Mesenchymal stem cell (in vitro differentiated cells and primary cell): ENCODE measurements around the gene ELL2.

Source experiments
- DNase-seq: peaks from one replicate; pipeline ENCODE4 v3.0.0-alpha.2; 2013
- H2AFZ ChIP-seq: one replicate; pipeline ENCODE4 v1.6.1; 2013; ENCODE audit warnings: low read depth, mild to moderate bottlenecking, control low read depth, inconsistent platforms, low read length, moderate library complexity
- H2AK5ac ChIP-seq: 2 replicates; pipeline ENCODE4 v1.6.1; 2013; ENCODE audit warnings: low read length, moderate library complexity, mild to moderate bottlenecking, inconsistent platforms; ENCODE audit not compliant: severe bottlenecking
- H2BK120ac ChIP-seq: one replicate; pipeline ENCODE4 v1.6.1; 2013; ENCODE audit warnings: low read depth, mild to moderate bottlenecking, inconsistent platforms, low read length, moderate library complexity
- H2BK12ac ChIP-seq, 2 experiments: one replicate each; pipeline ENCODE4 v1.6.1; 2013; ENCODE audit warnings: inconsistent platforms in 2 of 2, low read length in 2 of 2, mild to moderate bottlenecking in 2 of 2, moderate library complexity in 2 of 2, control low read depth in 1 of 2
- H2BK15ac ChIP-seq: one replicate; pipeline ENCODE4 v1.6.1; 2013; ENCODE audit warnings: mild to moderate bottlenecking, low read depth, inconsistent platforms; ENCODE audit not compliant: poor library complexity, severe bottlenecking
- H2BK5ac ChIP-seq: 2 replicates; pipeline ENCODE4 v1.6.1; 2013; ENCODE audit warnings: low read depth, mild to moderate bottlenecking, low read length, control low read depth, inconsistent platforms; ENCODE audit not compliant: poor library complexity, severe bottlenecking
- H3K14ac ChIP-seq, 2 experiments: one replicate each; pipeline ENCODE4 v1.6.1; 2013; ENCODE audit warnings: inconsistent platforms in 2 of 2, low read length in 2 of 2, control low read depth in 1 of 2, mild to moderate bottlenecking in 1 of 2, moderate library complexity in 1 of 2
- H3K18ac ChIP-seq, 2 experiments: one replicate each; pipeline ENCODE4 v1.6.1; 2013; ENCODE audit warnings: inconsistent platforms in 2 of 2, low read length in 2 of 2, control low read depth in 1 of 2, low read depth in 1 of 2, mild to moderate bottlenecking in 1 of 2
- H3K23ac ChIP-seq, 2 experiments: one replicate each; pipeline ENCODE4 v1.6.1; 2013; ENCODE audit warnings: inconsistent platforms in 2 of 2, low read length in 2 of 2, mild to moderate bottlenecking in 2 of 2, moderate library complexity in 2 of 2, control low read depth in 1 of 2
- H3K27ac ChIP-seq: 2 replicates; pipeline ENCODE4 v1.5.1; 2013; ENCODE audit warnings: mild to moderate bottlenecking, moderate library complexity, low read length, control low read depth, inconsistent platforms; ENCODE audit not compliant: poor library complexity, severe bottlenecking
- H3K27me3 ChIP-seq, 2 experiments: 2 replicates each; pipeline versions ENCODE4 v1.6.1 to v1.7.0; 2013; ENCODE audit warnings: low read length in 2 of 2, mild to moderate bottlenecking in 2 of 2, moderate library complexity in 2 of 2, control low read depth in 1 of 2, inconsistent platforms in 1 of 2; ENCODE audit not compliant: control insufficient read depth in 1 of 2, insufficient read depth in 1 of 2
- H3K36me3 ChIP-seq, 2 experiments: 2 replicates each; pipeline versions ENCODE4 v1.6.1 to v1.7.0; 2013; ENCODE audit warnings: low read length in 2 of 2, control low read depth in 1 of 2, inconsistent platforms in 1 of 2, low read depth in 1 of 2, mild to moderate bottlenecking in 1 of 2; ENCODE audit not compliant: insufficient read depth in 2 of 2, control insufficient read depth in 1 of 2
- H3K4ac ChIP-seq, 2 experiments: one replicate each; pipeline ENCODE4 v1.6.1; 2013; ENCODE audit warnings: inconsistent platforms in 2 of 2, low read length in 2 of 2, mild to moderate bottlenecking in 2 of 2, moderate library complexity in 2 of 2, control low read depth in 1 of 2, low read depth in 1 of 2
- H3K4me1 ChIP-seq: 2 replicates; pipeline ENCODE4 v1.6.1; 2013; ENCODE audit warnings: low read depth, low read length, control low read depth; ENCODE audit not compliant: control insufficient read depth, insufficient read depth
- H3K4me2 ChIP-seq: 2 replicates; pipeline ENCODE4 v1.6.1; 2013; ENCODE audit warnings: low read length, mild to moderate bottlenecking, inconsistent platforms; ENCODE audit not compliant: poor library complexity, severe bottlenecking
- H3K4me3 ChIP-seq, 2 experiments: 2 replicates each; pipeline versions ENCODE4 v1.5.1 to v1.7.0; 2013; ENCODE audit warnings: low read length in 2 of 2, mild to moderate bottlenecking in 2 of 2, control low read depth in 1 of 2, low read depth in 1 of 2; ENCODE audit not compliant: insufficient read depth in 1 of 2
- H3K79me1 ChIP-seq: replicated peaks from 2 replicates; pipeline ENCODE4 v1.6.1; 2013; ENCODE audit warnings: mild to moderate bottlenecking, control low read depth, low read length, inconsistent platforms; ENCODE audit not compliant: poor library complexity, severe bottlenecking
- H3K9ac ChIP-seq: 2 replicates; pipeline ENCODE4 v1.7.0; 2013; ENCODE audit warnings: mild to moderate bottlenecking, low read length, moderate library complexity
- H3K9me3 ChIP-seq: 2 replicates; pipeline ENCODE4 v1.7.0; 2013; ENCODE audit warnings: mild to moderate bottlenecking, low read length; ENCODE audit not compliant: control insufficient read depth
- H4K8ac ChIP-seq: one replicate; pipeline ENCODE4 v1.6.1; 2013; ENCODE audit warnings: inconsistent platforms, mild to moderate bottlenecking, low read length, moderate library complexity
- H4K91ac ChIP-seq: one replicate; pipeline ENCODE4 v1.6.1; 2013; ENCODE audit warnings: mild to moderate bottlenecking, low read length, inconsistent platforms
- WGBS: methylation state at CpG from one replicate; pipeline ENCODE4 v1.1.7; 2013; ENCODE audit warnings: mixed read lengths; 5-methylcytosine and 5-hydroxymethylcytosine counted together

Gene ELL2

GRCh38 chr5:95962785-95963184 lies 1.1 kb upstream of the ELL2 start:
- DNase-seq = no peak
- H2BK120ac ChIP-seq = no peak overlapping the region
- WGBS = 55% methylated on average over 4 of the region's 6 CpGs

GRCh38 chr5:95962475-95962773 lies 773 bp upstream of the ELL2 start:
- H3K14ac ChIP-seq = no peak overlapping the region
- H3K23ac ChIP-seq = no peak overlapping the region
- H2AK5ac ChIP-seq = no peak overlapping the region
- H3K9me3 ChIP-seq = no peaks in the 10 kb centered on the region
- H2BK12ac ChIP-seq = no peak overlapping the region
- peaks cover 6% of the 10 kb centered on the region for H3K79me1 ChIP-seq
- WGBS = 31% methylated on average over 5 of the region's 8 CpGs
- H3K27me3 ChIP-seq = no peaks in the 10 kb centered on the region
- no peak overlapping the region for H2BK120ac ChIP-seq
- no peak overlapping the region for H4K91ac ChIP-seq
- no peaks in the 10 kb centered on the region for H3K36me3 ChIP-seq
- peak overlapping the region; percentile 53 for H4K8ac ChIP-seq
- peaks cover 10% of the 10 kb centered on the region for H3K4me1 ChIP-seq
- no peak overlapping the region for H3K4ac ChIP-seq
- H2BK15ac ChIP-seq = no peak overlapping the region
- H2BK5ac ChIP-seq = peak overlapping the region; percentile 47
- DNase-seq = no peak
- H3K4me2 ChIP-seq = peak overlapping the region; percentile 39
- peak overlapping the region; percentile 77 for H2AFZ ChIP-seq
- H3K18ac ChIP-seq = no peak overlapping the region
- H3K27ac ChIP-seq = peak overlapping the region; percentile 61
- peak overlapping the region in 1 of 2 experiments; percentile 95 for H3K4me3 ChIP-seq
- peak overlapping the region; percentile 83 for H3K9ac ChIP-seq

More at GRCh38 chr5:95962785-95963184, 1.1 kb upstream of the ELL2 start:
- peaks cover 6% of the 10 kb centered on the region for H3K79me1 ChIP-seq
- peak overlapping the region; percentile 83 for H3K9ac ChIP-seq
- H2AFZ ChIP-seq = no peak overlapping the region
- no peak overlapping the region for H2BK5ac ChIP-seq
- H2BK12ac ChIP-seq = peak overlapping the region in 1 of 2 experiments; percentile 83
- no peak overlapping the region for H3K4ac ChIP-seq
- H3K4me3 ChIP-seq = peak overlapping the region in 1 of 2 experiments; percentile 95
- no peak overlapping the region for H3K23ac ChIP-seq
- H4K91ac ChIP-seq = no peak overlapping the region
- H3K9me3 ChIP-seq = no peaks in the 10 kb centered on the region
- no peak overlapping the region for H3K18ac ChIP-seq
- no peaks in the 10 kb centered on the region for H3K27me3 ChIP-seq
- no peaks in the 10 kb centered on the region for H3K36me3 ChIP-seq
- no peak overlapping the region for H4K8ac ChIP-seq
- H3K4me1 ChIP-seq = peaks cover 10% of the 10 kb centered on the region
- no peak overlapping the region for H2AK5ac ChIP-seq
- H2BK15ac ChIP-seq = no peak overlapping the region
- no peak overlapping the region for H3K4me2 ChIP-seq
- peak overlapping the region; percentile 61 for H3K27ac ChIP-seq
- H3K14ac ChIP-seq = no peak overlapping the region

GRCh38 chr5:95960667-95961616 lies 709 bp downstream of the ELL2 start:
- peak overlapping the region; percentile 88 for H2BK5ac ChIP-seq
- peak overlapping the region; percentile 86 for H2BK15ac ChIP-seq
- H3K4me3 ChIP-seq = peak overlapping the region; percentile 74 to 95
- peak overlapping the region; percentile 82 for H3K27ac ChIP-seq
- H2BK12ac ChIP-seq = peak overlapping the region; percentile 86 to 90
- peak overlapping the region; percentile 95 to 99 for H3K4ac ChIP-seq
- H3K18ac ChIP-seq = peak overlapping the region; percentile 99 to 100
- H2BK120ac ChIP-seq = peak overlapping the region; percentile 85
- H3K36me3 ChIP-seq = no peaks in the 10 kb centered on the region
- peaks cover 10% of the 10 kb centered on the region for H3K4me1 ChIP-seq
- H3K9me3 ChIP-seq = no peaks in the 10 kb centered on the region
- H2AFZ ChIP-seq = peak overlapping the region; percentile 54
- DNase-seq = peak; percentile 81
- H3K79me1 ChIP-seq = peaks cover 4% of the 10 kb centered on the region
- peak overlapping the region; percentile 98 for H3K9ac ChIP-seq
- under 1% methylated on average over 90 of the region's 90 CpGs for WGBS
- no peak overlapping the region for H2AK5ac ChIP-seq
- peak overlapping the region; percentile 95 for H4K91ac ChIP-seq
- peak overlapping the region; percentile 89 to 96 for H3K14ac ChIP-seq
- H3K27me3 ChIP-seq = no peaks in the 10 kb centered on the region
- H4K8ac ChIP-seq = peak overlapping the region; percentile 92
- H3K23ac ChIP-seq = peak overlapping the region in 1 of 2 experiments; percentile 96
- peak overlapping the region; percentile 62 for H3K4me2 ChIP-seq

GRCh38 chr5:95959888-95960666 lies 1.6 kb downstream of the ELL2 start:
- no peak overlapping the region for H3K23ac ChIP-seq
- no peak overlapping the region for H2AFZ ChIP-seq
- H2BK5ac ChIP-seq = no peak overlapping the region
- no peak overlapping the region for H2BK120ac ChIP-seq
- H3K79me1 ChIP-seq = peaks cover 5% of the 10 kb centered on the region
- H3K36me3 ChIP-seq = no peaks in the 10 kb centered on the region
- peak overlapping the region; percentile 74 to 95 for H3K4me3 ChIP-seq
- no peaks in the 10 kb centered on the region for H3K9me3 ChIP-seq
- H2BK15ac ChIP-seq = no peak overlapping the region
- peak overlapping the region; percentile 4 for H3K27ac ChIP-seq
- H4K91ac ChIP-seq = no peak overlapping the region
- 20% methylated on average over 21 of the region's 26 CpGs for WGBS
- H2AK5ac ChIP-seq = no peak overlapping the region
- DNase-seq = peak; percentile 76
- peaks cover 10% of the 10 kb centered on the region for H3K4me1 ChIP-seq
- peak overlapping the region; percentile 98 for H3K9ac ChIP-seq
- H2BK12ac ChIP-seq = peak overlapping the region in 1 of 2 experiments; percentile 7
- no peaks in the 10 kb centered on the region for H3K27me3 ChIP-seq
- H3K14ac ChIP-seq = peak overlapping the region in 1 of 2 experiments; percentile 74
- peak overlapping the region; percentile 62 for H3K4me2 ChIP-seq
- H4K8ac ChIP-seq = no peak overlapping the region
- peak overlapping the region; percentile 74 to 85 for H3K18ac ChIP-seq
- peak overlapping the region; percentile 69 to 99 for H3K4ac ChIP-seq
